Measurements from ENCODE around the gene SAFB2.
"Not testable (repeated sequence)": the region's sequence is repeated elsewhere in the genome, so short reads cannot be mapped to it uniquely, and the experiment has no call there.

The SAFB2 gene

DNA sequence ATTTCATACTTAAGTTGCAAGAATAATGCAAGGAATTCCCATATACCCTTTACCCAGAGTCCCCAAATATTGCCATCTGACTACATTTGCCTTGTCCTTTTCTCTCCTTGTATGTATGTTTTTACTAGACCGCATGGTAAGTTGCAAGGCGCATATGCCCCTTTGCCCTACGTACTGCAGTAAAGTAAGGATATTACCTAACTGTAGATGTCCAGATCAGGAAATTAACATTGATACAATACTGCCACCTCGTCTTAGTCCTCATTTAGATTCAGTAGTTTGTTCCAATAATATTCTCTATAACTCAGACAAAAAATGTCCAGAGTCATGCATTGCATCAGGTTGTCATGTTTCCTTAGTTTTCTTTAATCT lies 9.7 kb upstream of the SAFB2 start:
- DNase-seq = no peak

DNA sequence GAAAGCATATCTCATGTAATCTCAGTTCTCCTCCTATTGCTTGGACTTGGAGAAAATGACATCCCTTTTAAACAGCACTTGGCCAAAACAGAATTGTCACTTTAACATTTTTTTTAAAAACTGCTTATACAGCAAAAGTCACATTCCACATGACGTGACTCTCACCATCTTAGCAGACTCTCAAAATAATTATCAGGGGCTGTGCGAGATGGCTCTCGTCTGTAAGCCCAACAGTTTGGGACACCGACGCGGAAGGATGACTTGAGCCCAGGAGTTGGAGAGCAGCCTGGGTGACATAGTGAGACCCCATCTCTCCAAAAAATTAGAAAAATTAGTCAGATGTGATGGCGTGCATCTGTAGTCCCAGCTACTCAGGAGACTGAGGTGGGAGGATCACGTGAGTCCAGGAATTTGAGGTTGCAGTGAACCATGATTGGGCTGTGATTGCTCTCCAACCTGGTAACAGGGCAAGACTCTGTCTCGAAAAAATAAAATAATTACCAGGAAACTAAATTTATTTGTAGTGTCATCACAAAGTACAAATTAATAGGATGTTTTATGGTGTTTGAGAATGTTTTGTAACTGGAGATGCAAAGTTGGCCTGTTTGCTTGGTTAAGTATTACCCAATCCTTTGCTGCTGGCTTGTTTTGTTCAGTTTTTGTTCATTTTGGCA lies 9.1 kb upstream of the SAFB2 start:
- no peak for DNase-seq

DNA sequence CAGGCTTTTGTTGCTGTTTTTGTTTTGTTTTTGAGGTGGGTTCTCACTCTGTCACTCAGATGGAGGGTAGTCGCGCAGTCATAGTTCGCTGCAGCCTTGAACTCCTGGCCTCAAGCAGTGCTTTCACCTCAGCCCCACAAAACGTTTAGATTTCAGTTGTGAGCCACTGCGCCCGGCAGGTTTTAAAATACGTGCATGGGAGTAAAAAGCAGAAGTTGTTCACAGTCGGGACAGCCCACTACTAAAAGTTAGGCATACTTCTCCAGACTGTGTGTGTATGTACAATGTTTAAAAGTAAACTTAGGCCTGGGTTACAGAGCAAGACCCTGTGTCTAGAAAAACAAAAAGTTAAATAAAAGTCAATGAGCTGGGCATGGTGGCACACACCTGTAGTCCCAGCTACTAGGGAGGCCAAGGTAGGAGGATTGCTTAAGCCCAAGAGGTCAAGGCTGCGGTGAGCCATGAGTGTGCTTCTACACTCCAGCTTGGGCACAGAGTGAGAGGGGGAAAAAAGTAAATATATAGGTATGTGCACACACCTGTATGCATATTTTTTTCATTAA lies 6.4 kb upstream of the SAFB2 start:
- DNase-seq = no peak

DNA sequence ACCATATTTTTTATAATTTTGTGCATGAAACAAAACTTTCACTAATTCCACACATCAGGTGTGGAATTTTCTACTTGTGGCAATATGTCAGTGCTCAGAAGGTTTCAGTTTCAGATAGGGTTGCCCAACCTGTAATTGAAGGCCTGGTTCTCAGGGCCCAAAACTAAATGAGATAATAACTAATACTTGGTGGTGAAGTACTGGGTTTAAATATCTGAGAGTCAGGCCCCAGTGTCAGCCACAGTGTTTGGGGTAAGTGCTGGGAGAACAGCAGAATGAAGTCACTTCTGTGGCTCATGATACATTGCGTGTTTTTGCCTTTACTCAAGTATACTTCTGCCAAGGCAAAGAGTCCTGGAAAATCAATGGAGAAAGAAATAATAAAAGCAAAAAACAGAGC lies 5.9 kb upstream of the SAFB2 start:
- no peak for DNase-seq

DNA sequence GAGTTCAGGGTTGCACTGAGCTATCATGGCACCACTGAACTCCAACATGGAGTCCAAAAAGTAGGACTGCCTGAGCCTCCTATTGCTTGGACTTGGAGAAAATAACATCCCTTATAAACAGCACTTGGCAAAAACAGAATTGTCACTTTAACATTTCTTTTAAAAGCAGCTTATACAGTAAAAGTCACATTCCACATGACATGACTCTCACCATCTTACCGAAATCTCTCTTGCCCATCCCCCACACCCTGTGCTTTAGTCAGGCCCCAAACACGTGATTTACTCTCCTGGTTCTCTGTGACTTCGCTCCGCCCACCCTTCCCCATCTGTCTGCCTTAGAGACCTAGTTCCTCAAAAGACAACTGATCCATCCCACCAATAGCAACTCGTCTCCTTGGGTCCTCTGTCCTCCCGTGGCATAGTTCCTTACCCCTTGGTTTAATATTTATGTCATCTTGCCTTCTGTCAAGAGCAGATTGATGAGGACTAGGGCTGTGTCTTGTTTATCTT lies 4.9 kb upstream of the SAFB2 start:
- DNase-seq = no peak

DNA sequence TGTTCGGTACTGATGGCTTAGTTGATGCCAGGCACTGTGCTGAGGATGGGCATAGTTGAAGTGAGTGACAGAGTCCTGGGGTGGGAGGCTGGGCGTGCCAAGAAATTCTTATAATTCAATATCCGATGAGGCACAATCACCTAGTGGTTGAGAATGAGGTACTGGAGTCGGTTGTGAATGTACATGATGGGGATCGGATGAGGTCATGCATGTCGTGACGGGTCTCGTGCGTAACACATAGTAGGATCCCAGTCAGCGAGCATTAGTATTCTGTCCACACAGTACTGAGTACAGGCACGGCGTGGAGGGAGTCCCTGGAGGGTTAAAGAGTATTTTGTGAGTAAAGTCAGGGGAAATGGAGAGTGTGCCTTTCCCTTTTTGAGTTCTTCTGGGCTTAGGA lies 3.1 kb upstream of the SAFB2 start:
- no peak for DNase-seq

DNA sequence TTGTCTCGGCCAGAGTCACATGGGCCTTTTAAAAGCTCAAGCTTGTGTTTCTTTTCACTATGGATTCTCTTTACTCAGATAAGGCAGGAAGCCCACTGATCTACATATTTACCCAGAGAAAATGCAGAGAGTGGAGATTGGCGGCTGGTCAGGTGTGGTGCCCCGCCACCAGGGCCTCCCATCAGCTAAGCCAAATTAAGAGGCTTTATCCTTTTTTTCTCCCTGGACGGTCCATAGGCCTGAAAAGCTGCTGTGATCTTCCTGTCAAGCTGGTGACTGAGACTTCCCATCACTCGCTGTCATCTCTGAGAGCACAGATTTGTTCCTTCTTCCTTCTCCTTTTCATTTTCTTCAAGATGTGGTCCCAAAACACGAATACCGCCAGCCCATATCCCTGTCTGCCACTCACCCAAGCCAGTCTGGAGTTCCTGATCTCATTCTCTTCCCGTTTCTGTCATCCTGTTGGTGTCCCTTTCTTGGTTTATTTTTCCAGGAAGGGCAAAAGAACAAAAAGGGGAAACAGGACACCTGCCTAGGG lies 2.2 kb upstream of the SAFB2 start:
- DNase-seq = no peak

DNA sequence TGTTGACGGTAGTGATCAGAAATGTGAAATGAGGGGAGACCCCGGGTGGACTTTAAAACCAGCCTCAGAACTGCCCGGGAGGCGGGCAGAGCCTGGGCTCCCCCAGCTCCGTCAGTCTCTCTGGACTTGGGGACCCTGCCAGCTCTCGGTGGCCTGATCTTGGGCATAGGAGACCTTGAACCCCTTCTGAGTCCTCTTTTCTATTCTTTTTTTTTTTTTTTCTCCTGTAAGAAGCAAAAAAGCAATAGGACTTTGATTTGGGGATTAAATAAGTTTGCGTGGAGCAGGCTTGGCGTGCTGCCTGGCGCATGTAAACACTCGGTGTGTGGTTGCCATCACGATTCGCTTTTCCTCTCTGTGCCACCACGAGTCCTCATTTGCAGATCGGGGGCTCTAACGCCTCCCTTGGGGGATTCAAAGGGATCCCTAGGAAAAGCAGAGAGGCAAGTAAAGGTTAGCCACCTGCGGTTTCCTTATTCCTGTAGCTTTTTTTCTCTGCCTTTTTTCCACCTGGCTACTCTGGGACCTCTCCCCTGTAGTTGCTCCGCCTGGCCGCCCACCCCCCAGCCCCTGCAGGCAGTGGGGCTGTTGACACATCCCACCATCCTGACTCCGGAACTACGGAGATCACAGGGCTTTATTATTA lies 1.6 kb upstream of the SAFB2 start:
- DNase-seq = no peak

DNA sequence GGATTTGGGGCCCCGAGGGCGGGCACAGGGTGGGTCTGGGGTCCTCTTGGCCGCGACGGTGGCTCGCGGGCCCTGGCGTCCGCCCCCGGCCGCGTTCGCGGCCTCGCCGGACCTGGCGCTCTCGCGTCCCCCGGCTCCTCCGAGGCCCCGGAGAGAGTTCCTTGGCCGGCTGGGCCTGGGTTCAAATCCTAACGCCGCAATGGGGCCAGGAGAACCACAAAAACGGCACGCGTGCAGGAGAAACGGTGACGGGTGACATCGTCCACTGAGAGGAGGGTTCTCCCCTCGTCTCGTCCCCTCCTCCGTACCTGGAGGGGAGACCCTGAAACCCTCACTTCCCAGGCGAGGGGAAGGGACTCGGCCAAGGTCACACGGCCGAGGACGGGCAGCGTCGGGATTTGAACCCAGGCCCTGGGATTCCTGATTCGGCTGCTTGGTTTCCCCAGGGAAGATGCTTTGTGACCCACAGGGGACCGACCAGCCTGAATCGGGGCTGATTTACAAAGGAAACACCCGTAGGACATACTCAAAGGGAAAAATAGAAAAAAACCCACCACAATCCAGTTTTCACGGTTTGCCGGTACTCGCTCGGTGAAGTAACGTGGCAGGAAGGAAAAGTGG lies 931 bp upstream of the SAFB2 start:
- no peak for DNase-seq

DNA sequence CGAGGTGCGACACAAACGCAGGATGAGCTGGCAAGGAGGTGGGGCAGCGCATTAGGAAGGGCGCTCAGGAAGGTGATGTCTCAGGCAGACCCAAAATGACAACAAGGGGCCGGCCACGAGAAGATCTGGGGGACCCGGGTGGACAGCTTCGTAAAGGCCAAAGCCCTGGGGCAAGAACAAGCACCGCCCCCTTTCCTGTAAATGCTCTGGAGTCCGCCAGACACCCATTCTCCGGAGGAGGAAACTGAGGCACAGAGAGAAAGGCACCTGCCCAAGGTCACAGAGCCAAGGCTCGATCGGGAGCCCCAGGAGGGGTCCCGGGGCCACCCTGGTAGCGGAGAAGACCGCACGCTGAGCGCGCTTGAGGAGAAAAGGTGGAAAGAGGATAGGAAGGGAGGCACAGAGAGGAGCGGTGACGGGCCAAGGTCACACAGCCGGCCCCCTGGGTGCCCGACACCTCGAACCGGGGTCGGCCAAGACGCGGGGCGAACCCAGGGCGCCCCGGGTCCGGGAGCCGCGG lies 571 bp downstream of the SAFB2 start:
- no peak for DNase-seq

DNA sequence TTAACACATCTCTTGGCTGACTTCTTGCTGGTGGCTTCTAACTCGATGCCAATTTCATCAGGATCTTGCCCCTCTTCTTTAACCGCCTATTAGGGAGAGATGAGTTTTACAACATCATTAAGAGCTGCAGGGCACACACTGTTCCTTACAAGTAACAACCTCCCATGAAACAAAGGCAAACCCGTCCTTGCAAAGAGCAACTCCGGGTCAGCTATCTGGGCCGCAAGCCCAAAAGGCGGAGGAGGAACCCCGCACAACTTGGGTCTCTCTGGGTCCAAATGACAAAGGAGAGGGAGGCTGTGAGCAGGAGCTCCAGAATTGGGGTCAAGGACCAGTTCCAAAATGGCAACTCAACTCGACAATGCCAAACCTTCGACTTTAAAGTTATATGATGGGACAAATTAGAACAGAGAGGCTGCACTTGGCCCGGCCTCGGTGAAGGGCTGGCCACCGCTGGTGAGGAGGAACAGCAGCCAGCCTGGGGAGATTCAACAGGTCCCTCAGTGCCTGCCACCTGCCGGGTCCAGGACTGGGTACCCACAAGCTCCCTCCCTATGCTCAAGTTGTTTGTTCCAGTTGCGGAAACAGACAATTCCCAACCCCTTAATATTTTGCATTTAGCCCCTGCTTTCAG lies 1.1 kb downstream of the SAFB2 start:
- no peak for DNase-seq

DNA sequence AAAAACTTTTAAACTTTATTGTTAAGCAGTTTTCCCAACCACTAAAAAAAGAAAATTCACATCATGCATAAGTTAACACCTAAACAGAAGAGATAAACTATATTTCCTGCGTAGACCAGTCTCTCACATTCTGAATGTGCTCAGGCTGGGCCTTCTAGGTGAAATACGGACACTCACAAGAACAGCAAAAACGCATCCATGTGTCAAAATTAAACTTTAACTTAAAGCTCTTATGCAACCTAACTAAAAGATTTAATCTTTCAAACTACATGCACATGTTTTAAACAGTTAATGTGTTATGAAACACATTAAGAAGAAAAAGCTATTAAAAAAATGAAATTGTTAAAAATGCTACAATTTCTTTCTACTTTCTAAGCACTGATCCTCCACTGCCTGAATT lies 2.6 kb downstream of the SAFB2 start:
- no peak for DNase-seq

DNA sequence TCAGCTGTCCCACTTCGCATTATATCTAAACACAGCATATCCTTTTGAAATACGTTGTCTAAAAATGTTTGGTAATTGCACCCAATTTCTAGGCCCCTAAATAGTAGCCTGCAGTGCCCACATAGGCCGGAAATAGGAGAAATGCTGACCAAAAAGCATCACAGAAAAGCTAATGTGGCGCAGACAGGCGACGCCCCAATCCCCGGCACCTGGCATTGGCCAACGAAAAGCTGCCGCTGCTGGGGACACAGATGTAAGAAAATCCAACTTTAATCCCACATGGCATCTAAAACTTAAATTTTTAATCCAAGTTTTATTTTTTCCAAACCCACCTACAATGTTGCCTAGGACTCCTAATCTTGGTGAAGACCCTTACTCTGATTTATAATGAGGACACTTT lies 4.0 kb downstream of the SAFB2 start:
- DNase-seq = no peak

DNA sequence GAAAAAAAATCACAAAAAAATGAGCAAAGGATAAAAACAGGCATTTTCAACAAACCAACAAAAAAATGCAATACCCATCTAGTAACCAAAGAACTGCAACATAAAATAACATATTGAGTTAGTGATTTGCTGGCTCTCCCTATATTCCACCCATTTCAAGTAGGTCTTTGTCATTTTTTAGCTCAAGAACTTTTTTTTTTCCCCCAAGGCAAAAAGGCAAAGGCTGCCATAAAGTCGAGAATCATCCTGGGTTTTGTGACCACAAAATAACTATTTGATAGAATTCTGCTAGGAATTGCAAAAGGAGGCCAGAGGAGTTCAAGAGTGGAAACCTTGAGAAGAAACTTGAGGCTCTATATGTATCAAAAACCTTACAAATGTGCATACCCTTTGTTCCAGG lies 5.5 kb downstream of the SAFB2 start:
- no peak for DNase-seq

DNA sequence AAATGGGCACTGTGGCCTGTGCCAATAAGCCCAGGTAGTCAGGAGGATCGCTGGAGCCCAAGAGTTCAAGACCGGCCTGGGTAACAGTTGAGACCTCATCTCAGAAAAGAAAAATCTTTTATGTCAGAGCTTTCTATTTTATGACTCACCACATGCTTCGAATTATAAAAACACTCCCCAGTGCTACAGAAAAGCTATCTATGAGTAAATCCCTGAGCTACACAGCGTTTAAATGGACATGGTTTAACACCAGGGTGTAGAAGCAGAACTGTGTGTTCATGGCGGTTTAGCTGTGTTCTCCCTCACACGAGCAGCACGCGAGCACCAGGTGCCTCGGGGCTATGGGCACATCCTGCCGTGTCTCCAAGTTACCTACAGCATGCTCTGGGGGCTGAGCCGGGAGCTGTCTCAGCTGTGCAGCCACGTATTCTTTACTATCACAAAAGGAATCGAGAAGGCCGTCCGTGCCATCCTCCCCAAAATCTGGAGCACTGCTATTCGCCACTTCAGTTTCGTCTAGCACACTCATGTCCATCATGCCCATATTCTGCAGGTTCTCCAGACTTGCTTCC lies 6.7 kb downstream of the SAFB2 start:
- no peak for DNase-seq

DNA sequence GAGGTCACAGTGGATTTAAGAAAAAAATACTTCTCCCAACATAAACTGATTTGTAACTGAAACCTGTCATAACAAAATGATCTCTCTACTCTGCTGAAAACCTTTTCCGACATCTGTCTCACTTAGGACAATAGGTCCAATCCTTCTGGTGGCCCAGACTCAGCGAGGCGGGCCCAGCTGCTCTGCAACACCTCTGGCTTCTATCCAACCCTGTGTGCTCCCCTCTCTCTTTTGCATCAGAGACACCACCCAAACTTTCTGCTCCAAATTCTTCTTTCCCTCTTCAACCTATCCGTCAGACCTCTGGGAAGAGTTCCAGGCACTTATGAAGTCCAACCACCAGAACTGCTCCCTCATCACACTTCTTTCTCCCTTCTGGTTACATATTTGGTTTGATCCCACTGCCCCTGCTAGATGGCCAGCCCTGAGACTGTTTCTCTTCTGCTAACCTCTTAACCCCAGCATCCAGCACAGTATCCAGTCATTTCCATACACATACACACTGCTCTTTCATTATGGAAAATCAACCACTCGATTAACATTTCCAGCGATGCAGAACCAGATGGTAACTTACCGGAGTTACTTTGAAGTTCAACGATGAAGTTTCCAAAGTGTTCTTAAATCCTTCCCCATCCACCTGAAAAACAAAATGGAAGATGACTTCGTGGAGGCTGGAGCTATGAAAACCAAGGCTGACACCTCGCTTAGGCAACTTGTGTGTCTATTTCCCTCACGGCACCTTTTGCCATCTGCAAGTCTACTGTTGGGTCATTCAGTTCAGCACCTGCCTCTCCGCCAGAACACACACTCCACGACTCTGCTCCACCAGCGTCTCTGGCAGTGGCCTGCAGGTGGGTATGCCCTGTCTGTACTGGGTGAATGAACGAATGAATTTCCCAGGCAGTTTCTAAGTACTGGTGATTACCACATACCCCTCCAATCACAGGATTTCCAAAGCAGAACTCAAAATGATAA lies 9.4 kb downstream of the SAFB2 start:
- DNase-seq = no peak

DNA sequence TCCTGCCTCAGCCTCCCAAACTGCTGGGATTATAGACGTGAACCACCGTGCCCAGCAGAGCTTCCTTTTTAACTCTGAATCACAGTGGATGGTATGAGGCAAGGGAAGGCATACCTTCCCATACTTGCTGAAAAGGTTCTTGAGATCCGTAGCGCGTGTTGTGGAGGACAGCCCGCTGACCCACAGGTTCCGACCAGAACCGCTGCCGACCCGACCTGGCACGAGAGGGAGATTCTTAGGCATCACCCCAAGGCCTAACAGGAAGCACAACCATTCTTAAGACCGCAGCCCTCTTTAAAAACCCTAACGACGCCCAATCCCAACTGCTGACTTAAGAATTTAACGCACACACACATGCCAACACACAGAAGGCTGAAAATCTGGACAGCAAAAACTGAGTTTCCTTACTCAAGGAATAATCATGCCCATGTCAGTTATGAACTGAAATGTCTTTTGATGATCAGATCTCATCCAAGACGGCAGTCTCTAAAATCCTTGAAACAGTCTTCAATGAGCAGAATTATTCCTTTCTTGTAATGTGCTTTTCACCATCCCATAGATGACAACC lies 12.6 kb downstream of the SAFB2 start:
- DNase-seq = no peak

DNA sequence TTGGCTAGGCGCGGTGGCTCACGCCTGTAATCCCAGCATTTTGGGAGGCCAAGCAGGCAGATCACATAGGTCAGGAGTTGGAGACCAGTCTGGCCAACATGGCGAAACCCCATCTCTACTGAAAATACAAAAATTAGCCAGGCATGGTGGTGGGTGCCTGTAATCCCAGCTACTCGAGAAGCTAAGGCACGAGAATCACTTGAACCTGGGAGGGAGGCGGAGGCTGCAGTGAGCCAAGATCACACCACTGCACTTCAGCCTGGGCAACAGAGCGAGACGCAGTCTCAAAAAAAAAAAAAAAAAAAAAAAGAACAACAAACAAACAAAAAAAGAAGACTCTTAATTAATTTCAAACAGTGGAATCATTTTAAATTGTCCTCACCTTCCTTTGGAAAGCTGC lies 13.8 kb downstream of the SAFB2 start:
- DNase-seq = not testable (repeated sequence)

DNA sequence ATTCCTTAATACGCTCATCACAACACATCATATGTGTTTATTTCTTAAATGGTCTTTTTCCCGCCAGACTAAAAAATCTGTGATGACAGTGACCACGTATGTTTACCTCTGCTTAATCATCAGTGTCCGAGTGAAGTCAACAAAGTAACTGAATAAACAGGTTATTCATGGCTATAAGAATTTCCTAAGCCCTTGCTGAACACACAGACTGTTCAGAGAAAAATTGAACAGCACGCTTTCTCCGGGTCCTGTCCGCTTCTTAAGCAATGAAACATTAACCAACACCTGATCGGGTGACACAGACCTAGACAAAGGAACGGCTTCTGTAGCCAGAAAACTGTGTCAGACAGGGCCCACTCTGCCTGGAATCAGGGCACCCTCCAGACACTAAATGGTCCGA lies 14.3 kb downstream of the SAFB2 start:
- DNase-seq = no peak

DNA sequence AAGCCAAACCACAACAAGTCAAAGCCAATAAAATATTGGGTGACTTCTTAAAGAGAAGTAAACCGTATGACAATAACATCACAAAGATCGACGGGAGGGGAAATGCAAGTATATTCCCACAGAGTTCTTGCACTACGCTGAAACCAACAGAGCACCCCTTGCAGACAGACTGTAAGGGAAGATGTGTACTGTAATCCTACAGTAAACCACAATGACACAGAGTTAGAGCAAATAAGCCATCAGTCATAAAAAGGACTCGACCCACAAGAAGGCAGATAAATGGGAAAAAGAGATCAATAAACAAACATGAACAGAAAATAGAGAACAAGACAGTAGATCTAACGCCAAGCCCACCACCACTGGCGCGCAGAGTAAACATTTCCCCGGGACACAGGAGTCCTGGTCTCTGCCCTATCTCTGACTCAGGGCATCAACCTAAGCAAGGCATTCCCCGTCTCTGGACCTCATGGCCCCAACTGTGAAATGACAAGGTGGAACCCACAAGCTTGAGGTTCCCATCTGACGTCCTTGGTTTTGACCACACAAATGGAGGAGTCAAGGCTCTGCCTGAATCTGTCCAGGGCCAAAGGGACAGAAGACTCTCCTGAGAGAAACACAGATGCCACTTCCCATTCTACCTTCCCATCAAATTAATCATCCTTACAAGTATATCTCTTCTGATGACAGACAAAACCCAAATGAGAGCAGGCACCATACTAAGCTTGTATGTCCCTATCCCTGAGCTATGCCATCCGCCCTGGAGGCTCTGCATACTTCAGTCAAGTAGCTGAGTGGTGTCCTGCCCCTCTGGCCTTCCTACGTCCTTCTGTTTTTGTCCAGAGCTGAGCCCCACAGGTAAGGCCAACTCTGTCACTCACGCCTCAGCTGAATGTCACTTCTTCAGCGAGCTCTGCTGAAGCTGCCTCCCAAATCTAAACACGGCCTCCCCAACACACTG lies 15.0 kb downstream of the SAFB2 start:
- DNase-seq = no peak

Measured in activated CD4-positive, alpha-beta T cell treated with anti-CD3 and anti-CD28 coated beads for 1 hour (primary cell).